ENCODE measurements around the gene OR5B2.
"Not testable (repeated sequence)": the region's sequence is repeated elsewhere in the genome, so short reads cannot be mapped to it uniquely, and the experiment has no call there.

OR5B2 gene

DNA sequence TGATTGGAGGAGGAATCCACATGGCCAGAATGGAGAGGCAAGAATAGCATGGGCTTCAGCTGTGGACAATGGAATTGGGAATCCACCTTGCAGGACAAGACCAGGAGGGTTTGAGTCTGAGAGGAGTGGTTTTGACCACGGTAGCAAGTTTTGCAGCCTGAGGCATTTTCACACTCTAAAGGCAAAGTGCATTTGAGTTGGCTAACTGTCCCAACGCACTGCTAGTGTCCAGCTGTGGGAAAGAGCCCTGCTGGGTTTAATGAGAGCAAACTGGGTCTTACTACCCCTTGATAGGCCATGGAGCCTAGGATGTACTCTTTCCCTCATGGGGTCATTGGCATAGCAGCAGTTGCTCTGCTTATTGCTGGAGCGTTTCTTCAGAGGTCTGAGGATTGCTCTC is at the start of gene OR5B2:
OR5B2 (minus strand) TSS at position 101 of the 400 bp plus-strand sequence. CDS start 4,860 bp downstream, outside the sequence.
- no peak for DNase-seq

DNA sequence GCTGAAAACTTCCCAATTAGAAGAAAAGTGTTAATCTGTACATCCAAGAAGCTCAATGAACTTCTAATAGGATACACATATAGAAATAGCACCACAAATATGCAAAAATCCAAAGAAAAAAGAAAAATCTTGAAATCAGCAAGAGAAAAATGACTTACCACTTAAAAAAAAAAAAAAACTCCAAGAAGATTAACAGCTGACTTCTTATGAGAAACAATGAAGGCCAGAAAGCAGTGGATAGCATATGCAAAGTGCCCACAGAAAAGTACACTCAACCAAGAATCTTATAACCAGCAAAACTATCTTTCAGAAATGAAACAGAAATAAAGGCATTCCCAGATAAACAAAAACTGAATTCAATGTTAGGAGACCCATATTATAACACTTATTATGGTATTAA is 44.0 kb upstream of the OR5B2 start:
- DNase-seq: no peak

DNA sequence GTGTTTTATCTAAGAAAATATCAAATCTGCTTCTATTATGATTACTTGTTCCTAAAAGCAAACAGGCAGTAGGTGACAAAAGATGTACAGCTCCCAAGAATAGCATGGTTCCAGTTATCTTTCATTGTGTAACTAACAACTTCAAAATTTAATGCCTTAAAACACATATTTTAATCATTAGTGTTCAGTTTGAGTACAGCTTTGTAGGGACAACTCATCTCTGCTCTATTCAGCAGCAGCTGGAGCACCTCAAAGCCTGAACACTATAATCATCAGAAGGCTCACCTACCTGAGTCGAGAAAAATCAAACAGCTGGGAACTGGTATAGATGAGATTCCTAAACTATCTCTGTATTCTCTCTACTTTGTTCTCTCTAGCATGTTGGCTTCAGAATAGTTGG is 38.4 kb upstream of the OR5B2 start:
- no peak for DNase-seq

DNA sequence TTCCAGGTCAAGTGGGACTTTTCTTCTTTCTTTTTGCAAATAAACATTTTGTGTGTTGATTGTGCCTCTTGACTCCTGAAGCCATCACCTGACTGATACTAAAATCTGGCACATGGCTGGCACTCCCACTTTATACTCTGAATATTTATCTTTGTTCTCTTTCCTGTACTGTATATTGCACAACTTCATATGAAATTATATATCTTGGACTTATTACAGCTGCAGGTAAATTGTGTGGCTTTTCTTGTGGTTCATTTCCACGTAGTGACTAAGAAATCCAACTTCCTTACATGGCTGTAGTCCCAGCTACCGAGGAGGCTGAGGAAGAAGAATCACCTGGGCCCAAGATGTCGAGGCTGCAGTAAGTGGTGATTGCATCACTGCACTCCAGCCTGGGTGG is 37.8 kb upstream of the OR5B2 start:
- DNase-seq: no peak

DNA sequence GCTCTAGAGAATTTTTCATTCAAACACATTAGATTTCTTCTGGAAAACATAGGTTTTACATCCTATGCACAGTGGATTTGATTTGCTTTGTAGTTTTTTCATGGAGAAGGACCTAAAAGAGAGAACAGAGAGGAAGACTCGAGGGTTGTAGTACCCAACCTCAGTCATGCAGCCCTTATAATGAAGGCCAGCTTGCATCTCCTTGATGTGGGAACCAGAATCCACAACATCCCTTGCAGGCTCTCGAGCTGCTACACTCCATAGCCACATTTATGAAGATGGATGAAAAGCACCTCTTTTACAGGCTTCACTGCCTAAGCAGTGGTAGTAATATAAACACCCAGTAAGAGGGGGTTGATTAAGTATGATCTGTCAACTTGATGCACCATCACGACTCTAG is 23.7 kb upstream of the OR5B2 start:
- DNase-seq: no peak

DNA sequence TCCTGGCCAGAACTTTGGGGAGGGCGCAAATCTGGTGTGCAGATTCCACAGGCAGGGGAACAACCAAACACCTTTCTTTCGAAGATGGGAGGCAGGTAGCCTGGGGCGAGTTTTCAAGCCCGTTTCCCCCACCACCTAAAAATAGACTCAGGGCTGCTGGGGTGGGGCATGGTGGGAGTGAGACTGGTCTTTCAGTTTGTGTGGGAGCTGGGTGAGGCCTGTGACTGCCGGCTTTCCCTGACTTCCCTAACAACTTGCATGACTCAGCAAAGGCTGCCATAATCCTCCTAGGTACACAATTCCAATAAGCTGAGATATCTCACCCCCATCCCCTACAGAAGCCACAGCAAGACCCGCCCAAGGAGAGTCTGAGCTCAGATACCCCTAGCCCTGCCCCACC is 18.4 kb upstream of the OR5B2 start:
- DNase-seq: no peak

DNA sequence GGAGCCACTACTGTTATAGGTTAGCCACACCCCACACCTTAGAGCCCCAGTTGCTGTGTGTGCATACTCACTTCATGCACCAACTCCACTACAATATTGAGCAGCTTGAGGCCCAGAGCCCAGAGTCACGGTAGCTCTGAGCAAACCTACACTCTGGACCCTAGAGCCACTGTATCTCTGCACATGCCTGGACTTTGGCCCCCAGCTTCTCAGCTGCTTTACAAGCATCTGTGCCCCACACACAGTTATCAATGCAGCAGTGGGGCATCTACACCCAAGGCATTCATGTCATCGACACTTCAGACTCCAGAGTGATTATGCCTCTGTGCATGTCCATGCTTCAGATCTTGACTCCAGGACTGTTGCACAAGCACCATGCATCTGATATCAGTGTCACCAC is 16.4 kb upstream of the OR5B2 start:
- DNase-seq: no peak

DNA sequence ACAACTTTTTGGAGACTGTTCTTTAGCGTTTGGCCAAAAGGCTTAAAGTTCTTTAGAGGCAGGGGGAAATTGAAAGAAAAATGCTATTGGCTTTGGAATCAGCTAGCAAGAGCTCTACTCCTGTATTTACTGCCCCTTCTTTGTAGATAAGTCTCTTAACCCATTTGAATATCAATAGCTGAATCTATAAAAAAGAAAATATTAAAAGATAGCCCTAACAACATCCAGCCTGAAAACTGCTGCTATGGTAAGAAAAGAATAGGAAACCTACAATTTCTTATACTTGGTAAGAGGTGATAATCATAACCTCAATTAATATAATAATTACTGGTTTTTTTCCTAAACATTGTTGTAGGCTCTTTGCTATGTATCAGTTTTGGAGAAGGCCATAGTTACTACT is 14.2 kb upstream of the OR5B2 start, which contains the start of gene OR5B12:
OR5B12 (minus strand) TSS at position 101 of the 400 bp plus-strand sequence. CDS start 2,085 bp downstream, outside the sequence.
- no peak for DNase-seq

DNA sequence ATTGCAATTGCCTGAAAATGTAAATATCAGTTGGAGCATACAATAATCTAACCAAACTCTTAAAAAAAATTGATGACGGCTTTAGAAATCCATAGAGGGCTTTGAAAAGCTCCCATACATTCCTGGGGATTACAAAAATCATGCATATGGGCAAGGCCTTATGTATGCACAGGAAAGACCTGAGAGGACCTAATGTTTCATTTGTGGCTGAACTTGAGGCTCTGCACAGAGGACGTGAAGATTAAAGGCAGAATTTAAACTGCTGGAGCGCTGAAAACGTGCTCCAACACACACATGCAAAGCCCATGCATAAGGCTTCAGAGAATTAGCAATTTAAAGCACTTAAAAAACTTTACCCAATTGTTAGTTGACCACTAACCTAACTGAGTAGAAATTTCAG is 10.6 kb upstream of the OR5B2 start:
- no peak for DNase-seq

DNA sequence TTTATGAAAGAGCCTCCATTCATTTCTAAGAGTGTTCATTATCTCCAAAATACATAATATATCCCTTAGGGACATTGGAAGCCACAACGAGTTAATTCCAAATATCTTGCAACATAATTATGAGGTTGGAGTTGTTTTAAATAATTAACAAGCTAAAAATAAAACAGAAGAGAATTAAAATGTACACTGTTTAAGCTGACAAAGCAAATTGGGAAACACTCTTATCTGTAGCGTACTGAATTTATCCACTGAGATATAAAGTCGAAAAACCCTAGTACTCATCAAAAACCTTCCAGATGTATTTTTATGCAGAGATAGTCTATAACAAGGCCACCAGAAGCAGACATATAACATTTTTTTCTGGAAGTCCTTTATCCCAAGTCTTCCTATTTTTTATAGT is 6.3 kb upstream of the OR5B2 start:
- DNase-seq: no peak

DNA sequence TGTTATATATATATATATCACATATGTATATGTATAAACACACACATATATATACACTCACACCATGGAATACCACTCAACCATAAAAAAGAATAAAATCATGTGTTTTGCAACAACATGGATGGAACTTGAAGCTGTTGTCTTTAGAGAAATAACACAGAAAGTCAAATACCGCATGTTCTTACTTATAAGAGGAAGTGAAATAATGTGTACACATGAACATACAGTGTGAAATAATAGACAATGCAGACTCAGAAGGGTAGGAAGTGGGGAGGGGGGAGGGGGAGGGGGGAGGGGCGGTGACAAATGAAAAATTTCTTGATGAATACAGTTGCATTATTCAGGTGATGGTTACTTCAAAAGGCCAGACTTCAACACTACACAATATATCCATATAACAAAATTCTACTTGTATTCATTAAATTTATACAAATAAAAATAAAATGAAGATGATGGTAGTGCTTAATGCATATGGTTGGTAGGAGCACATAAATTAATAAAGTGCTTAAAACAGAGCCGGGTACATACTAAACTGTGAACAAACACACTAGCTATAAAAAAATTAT is 5.8 kb upstream of the OR5B2 start:
- no peak for DNase-seq

DNA sequence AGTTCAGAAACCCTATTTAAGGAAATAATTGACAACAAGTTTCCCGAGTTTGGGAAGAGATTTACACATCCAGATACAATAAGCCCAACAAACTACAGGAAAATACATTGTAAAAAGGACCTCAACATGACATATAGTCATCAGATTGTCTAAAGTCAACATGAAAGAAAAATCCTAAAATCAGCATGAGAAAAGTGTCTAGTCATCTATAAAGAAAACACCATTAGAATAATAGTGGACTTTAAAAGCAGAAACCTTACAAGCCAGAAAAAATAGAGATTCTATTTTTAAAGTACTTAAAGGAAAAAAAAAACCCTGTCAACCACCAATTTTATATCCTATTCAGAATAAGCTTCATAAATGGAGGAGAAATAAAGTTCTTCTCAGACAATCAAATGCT is 1.4 kb upstream of the OR5B2 start:
- DNase-seq: no peak

DNA sequence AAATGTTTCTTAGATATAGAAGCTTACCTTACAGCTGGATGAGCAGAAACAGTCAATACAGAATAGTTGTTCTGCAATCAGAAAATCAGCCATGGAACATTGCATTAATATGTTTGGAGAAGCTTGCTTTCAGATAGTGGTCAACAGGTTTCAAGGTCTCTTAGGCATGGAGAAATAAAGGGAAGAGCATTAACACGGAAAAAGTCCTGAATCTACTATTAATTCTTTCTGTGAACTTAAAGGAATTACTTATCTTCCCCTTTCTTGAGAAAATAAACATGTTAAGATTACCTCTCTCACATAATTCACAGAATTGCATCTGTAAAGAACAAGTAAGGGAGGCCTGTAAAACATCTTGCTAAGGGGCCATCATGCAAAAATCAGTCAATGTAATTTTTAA is 21.1 kb downstream of the OR5B2 start, which contains the start of gene OR5B3:
OR5B3 (minus strand) TSS at position 101 of the 400 bp plus-strand sequence. CDS start 3,465 bp downstream, outside the sequence.
- no peak for DNase-seq

DNA sequence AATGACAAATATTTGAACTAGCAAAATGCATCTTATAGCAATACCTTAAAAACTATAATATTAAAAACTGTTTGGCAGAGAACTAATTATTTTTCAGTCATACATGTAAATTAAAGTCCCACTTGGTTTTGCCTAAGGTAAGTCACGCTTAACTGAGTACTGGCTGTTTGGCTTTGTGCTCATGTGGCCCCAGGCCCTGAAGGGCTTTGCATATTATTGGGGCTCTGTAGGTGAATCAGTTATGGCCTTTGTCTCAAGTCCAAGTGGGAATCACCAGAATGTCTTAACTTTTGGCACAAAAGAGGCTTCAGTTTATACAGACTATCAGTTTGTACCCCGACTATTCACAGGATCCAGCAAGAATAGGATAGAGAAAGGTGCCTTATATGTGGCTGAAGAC is 28.3 kb downstream of the OR5B2 start:
- DNase-seq: not testable (repeated sequence)

DNA sequence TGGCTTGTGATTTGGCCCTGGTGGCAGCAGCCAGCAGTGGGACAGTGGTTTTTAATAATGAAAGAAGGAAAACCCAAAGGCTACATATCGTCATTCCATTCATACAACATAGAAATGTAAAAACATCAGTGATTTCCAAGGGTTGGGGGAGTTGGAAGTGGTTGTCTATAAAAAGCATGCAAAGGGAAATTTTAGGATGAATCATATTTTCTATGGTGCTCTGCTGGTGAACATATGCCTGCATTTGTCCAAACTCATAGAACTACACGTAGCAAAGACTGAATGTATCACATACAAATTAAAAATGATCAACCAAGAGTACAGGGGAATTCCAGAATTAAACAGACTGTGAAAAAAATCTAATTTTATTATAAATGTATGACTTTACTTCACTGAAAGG is 32.3 kb downstream of the OR5B2 start:
- no peak for DNase-seq

DNA sequence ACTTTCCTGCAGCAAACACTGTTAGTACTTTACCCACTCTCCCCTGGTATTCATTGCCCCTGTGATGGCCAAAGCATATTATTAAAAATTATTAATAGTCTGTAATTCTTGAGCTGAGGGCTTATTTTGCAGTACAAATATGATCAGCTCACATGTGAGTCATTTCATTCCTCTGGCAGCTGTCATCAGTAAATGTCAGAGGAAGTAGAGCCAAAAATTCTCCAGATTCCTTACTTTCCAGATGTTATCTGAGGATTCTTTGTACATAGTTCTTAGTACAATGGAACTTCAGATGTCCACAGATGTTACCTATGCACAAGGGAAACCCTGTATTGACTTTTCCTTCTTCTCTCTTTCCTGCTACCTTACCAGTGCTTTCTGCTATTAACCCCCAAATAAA is 33.7 kb downstream of the OR5B2 start:
- DNase-seq: no peak

DNA sequence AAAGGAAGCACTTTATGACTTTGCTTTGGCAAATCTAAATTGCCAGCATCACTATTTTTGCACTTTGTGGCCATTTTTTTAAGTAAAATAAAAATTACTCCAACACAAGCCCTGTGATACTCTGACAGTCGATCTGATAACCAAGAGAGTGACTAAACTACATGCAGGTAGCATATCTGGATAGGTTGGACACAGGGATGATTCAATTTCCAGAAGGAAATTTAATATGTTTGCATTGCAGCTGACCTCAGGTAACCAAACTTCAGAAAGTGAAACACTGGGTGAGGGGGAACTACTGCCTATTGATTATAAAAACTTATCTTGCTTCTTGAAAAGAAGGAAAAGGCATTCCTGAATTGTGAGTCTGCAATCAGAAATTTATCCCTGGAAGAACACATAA is 35.2 kb downstream of the OR5B2 start:
- DNase-seq: no peak

DNA sequence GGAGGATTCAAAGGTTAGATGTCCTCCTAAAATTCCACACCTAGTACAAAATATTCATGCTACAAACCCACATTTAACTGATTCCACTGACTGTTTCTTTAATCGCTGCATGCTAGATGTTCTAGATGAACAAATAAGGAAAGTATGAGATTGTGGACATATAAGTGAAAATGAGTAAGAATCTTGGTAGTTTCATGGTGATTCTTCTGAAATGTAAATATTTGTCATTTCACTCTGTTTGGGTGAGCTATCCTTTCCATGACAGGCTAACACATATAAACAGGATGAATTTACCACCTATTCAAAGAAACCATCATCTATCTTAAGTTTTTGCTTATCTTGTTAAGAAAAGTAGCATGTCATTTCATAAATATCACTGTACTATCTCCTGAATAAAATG is 36.0 kb downstream of the OR5B2 start:
- DNase-seq: no peak

DNA sequence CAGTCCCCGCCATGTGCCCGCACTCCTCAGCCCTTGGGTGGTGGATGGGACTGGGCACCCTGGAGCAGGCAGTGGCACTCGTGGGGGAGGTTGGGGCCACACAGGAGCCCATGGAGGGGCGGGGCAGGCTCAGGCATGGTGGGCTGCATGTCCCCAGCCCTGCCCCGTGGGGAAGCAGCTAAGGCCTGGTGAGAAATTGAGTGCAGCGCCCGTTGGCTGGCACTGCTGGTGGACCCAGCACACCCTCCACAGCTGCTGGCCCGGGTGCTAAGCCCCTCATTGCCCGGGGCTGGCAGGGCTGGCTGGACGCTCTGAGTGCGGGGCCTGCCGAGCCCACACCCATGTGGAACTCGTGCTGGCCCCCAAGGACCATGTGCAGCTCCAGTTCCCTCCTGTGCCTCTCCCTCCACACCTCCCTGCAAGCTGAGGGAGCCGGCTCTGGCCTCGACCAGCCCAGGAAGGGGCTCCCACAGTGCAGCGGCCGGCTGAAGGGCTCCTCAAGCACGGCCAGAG is 37.3 kb downstream of the OR5B2 start:
- no peak for DNase-seq

All from activated CD4-positive, alpha-beta T cell treated with anti-CD3 and anti-CD28 coated beads for 4 hours (primary cell).